GM12891 (cell line): ENCODE measurements around the gene FSTL5.

Source experiments
- POLR2A ChIP-seq: IDR thresholded peaks from 2 replicates; pipeline ENCODE4 v1.6.1; 2011; ENCODE audit warnings: low read depth, low read length, control low read depth
- POLR2AphosphoS5 ChIP-seq: IDR thresholded peaks from 2 replicates; pipeline ENCODE4 v1.6.1; 2011; ENCODE audit warnings: low read depth, low read length, control low read depth
- SPI1 ChIP-seq: IDR thresholded peaks from 2 replicates; pipeline ENCODE4 v1.6.1; 2011; ENCODE audit warnings: low read depth, low read length, control low read depth
- TAF1 ChIP-seq: IDR thresholded peaks from 2 replicates; pipeline ENCODE4 v1.6.1; 2011; ENCODE audit warnings: low read depth, low read length, control low read depth

DNA sequence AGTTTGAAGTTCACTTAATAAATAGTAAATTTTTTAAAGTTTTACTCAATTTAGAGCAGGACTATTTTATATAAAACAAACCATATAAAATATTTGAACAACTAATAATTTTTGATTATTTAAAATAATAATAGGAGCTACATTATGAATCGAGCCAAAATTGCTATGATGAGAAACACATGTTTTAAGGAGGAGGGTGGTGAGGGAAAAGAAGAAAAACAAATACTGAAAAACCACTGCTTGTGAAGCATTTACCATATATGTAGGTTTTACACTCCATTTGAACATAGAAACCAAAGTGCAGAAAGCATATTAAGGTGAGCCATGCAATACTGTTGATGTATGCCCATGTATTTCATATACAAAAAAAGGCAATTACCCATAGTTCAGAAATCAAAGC is 448.9 kb downstream of the FSTL5 start:
- TF ChIP-seq TAF1 (no peak), POLR2A (no peak), POLR2AphosphoS5 (no peak), SPI1 (no peak)
